HG03108 (cell line): ENCODE measurements around the gene UGT1A8.

Experiments used
- ATAC-seq: cut with Tn5 transposase; IDR thresholded peaks from one replicate; pipeline ENCODE4 v1.9.1; 2021; ENCODE audit warnings: moderate library complexity; ENCODE audit not compliant: unreplicated experiment

Gene UGT1A8

DNA sequence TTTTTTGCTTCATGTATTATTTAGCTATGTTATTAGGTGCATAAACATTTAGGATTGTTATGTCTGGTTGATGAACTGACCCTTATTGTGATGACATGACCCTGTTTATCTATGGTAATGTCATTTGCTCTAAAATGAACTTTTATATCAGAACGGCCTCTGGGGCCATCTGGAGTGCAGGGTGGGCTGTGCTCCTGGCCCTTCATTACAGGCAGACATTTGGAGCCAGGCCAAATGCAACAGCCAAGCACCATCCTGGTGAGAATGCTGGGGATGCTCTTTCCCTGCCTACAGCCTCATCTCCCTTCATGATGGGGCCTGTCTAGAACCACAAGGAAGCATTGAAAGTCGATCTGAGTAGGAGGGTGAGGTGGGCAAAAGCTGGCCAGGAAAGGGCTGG lies 198.9 kb downstream of the UGT1A8 start:
- ATAC-seq, result no peak

GRCh38 chr2:233816771-233817170 lies 199.3 kb downstream of the UGT1A8 start:
- no peak for ATAC-seq

DNA sequence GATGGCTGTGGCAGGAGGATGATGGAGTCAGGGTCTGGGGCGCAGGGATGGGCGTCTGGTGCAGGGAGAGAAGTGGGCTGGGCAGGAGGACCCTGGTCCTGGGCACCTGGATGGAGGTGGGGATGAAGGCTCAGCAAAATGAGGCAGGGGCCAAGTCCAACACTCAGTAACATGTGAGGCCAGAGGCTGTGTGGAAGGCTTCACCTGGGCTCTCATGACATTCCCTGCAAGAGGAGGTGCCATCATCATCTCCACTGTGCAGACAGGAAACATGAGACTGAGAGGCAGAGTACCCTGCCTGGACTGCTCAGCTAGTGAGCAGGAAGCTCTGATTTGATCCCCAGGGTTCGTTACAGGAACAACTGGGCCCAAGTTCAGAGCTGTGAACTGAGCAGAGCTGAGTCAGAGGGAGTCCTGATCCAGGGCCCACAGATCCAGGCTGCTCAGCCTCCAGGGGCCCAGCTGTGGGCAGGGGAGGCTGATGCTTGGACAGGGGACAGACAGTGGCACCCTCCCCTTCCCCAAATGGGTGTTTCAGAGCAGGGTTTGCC lies 200.0 kb downstream of the UGT1A8 start:
- no peak for ATAC-seq

- ATAC-seq, result no peak
Measured at GRCh38 chr2:233817995-233818638, 200.7 kb downstream of the UGT1A8 start.

GRCh38 chr2:233818639-233819621 lies 201.5 kb downstream of the UGT1A8 start:
- ATAC-seq, result no peak

DNA sequence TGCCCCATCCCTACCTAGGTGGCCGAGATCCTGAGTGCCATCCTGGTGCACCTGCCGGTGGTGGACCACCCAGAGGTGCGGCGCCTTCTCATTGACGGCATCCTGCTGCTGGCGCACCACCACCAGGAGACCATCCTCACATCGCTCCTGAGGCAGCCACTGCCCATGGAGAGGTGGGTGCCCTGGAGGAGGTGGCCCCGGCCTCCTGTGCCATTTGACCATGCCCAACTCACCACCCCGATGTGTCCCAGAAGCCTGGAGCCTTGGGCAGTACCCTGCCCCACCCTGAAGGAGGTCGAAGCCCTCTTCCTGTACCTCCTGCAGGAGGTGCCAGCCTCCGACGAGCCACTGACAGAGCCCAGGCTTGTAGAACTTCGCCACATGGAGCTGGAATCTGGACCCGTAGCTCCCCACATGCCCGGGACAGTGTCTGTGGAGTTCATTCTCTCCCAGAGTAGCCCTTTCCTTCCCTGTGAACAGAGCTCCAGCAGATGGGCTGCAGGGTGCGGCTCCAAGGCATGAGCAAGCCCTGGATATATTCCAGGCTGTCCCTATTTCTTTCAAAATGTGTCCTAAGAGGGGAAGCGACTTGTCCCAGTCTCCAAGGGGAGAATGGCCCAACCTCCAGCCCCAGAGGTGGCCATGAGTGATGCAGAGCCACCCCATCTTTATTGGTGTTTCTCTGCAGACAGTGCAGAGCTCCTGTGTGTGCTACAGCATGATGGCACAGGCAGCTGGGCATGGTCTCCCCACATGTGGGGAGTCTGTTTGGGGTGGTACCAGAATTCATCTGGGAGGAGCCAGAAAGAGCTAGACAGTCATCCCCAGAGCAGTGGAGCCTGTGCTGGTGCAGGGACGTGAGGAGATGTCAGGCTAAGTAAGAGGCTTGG lies 202.7 kb downstream of the UGT1A8 start:
- ATAC-seq, result no peak

DNA sequence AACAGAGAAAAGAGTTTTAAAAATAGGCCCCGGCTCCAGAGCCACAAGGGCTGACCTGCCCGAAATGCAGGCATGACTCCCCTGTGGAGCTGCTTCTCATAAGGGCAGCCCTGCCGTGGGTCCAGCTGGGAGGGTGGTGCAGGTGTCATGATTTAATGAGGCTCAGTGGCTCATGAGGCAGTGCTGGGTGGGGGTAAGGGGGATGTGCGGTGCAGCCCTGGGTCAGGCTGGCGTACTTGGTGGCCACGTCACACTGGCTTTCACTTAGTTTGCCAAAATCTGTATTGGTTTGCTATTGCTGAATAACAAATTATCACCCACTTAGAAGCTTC lies 203.3 kb downstream of the UGT1A8 start:
- ATAC-seq, result no peak

GRCh38 chr2:233821196-233821595 lies 203.8 kb downstream of the UGT1A8 start:
- no peak for ATAC-seq

- ATAC-seq, result no peak
Measured at GRCh38 chr2:233821709-233822100, 204.3 kb downstream of the UGT1A8 start.

- no peak for ATAC-seq
Measured at GRCh38 chr2:233822101-233822771, 204.8 kb downstream of the UGT1A8 start.
